H1 (cell line): ENCODE measurements around the gene EIF4EBP3. TPM values are rescaled to one million over a fixed set of nuclear protein-coding genes. Genes with fewer than 3 reads are reported as not detected.

ENCODE experiments used
- CTCF ChIA-PET: fragments of 300-600 bp; sonication (Branson Sonifier 250); formaldehyde crosslinking; loops from one replicate; lab custom pipeline; 2021; ENCODE audit not compliant: partially characterized antibody; lab: Charles Lee
- POLR2A ChIA-PET: fragments of 300-600 bp; sonication (Branson Sonifier 250); formaldehyde crosslinking; loops from one replicate; lab custom pipeline; 2021; ENCODE audit warnings: inconsistent platforms; ENCODE audit not compliant: partially characterized antibody; lab: Charles Lee
- DNase-seq, 2 experiments: peaks; one replicate each; pipeline versions ENCODE4 v3.0.0 to v3.0.0-alpha.2; 2010 to 2022; ENCODE audit warnings: low spot score in 2 of 2, low read depth in 1 of 2, mixed read lengths in 1 of 2
- FAIRE-seq: peaks from 2 replicates; lab custom pipeline; 2011; peaks lifted over from hg19 to GRCh38; lab: Jason Lieb, UNC
- H2AFZ ChIP-seq: 2 replicates; pipeline ENCODE4 v1.8.1; 2012; ENCODE audit warnings: low read length, inconsistent platforms
- H2AK5ac ChIP-seq: 2 replicates; pipeline ENCODE4 v1.6.1; 2013; ENCODE audit warnings: low read depth, low read length
- H2BK120ac ChIP-seq: replicated peaks from 2 replicates; pipeline ENCODE3; 2013; ENCODE audit warnings: low read depth, low read length, inconsistent platforms
- H2BK12ac ChIP-seq: 2 replicates; pipeline ENCODE4 v1.6.1; 2013; ENCODE audit warnings: low read depth, low read length
- H2BK15ac ChIP-seq: 2 replicates; pipeline ENCODE4 v1.6.1; 2013; ENCODE audit warnings: low read length
- H2BK20ac ChIP-seq: 2 replicates; pipeline ENCODE4 v1.6.1; 2013; ENCODE audit warnings: low read length
- H2BK5ac ChIP-seq: 2 replicates; pipeline ENCODE4 v1.6.1; 2013; ENCODE audit warnings: low read depth, low read length
- H3K14ac ChIP-seq: 2 replicates; pipeline ENCODE4 v1.6.1; 2013; ENCODE audit warnings: inconsistent platforms; ENCODE audit not compliant: insufficient read length
- H3K18ac ChIP-seq: 2 replicates; pipeline ENCODE4 v1.6.1; 2013; ENCODE audit warnings: low read length; ENCODE audit errors: extremely low read depth
- H3K23ac ChIP-seq: 2 replicates; pipeline ENCODE4 v1.6.1; 2013; ENCODE audit warnings: inconsistent platforms; ENCODE audit not compliant: insufficient read length
- H3K23me2 ChIP-seq: 2 replicates; pipeline ENCODE4 v1.6.1; 2013; ENCODE audit warnings: low read depth, low read length
- H3K27ac ChIP-seq: 2 replicates; pipeline ENCODE4 v1.6.1; 2011; ENCODE audit warnings: low read depth, low read length, inconsistent platforms
- H3K27me3 ChIP-seq, 4 experiments: replicated peaks in 1 of 4; 1 replicate in 1 of 4; 2 replicates in 3 of 4; pipeline versions ENCODE4 v1.6.1 to v1.8.1; 2011 to 2013; ENCODE audit warnings: low read length in 3 of 4, mild to moderate bottlenecking in 3 of 4, inconsistent platforms in 2 of 4, mixed read lengths in 2 of 4, moderate library complexity in 1 of 4; ENCODE audit not compliant: control insufficient read depth in 3 of 4, insufficient read depth in 3 of 4; ENCODE audit errors: extremely low read depth in 1 of 4
- H3K36me3 ChIP-seq, 4 experiments: 2 replicates each; pipeline versions ENCODE4 v1.6.1 to v1.8.1; 2011 to 2013; ENCODE audit warnings: mild to moderate bottlenecking in 4 of 4, low read length in 3 of 4, moderate library complexity in 2 of 4, control low read depth in 1 of 4, inconsistent platforms in 1 of 4; ENCODE audit not compliant: insufficient read depth in 4 of 4, control insufficient read depth in 2 of 4
- H3K4ac ChIP-seq: replicated peaks from 2 replicates; pipeline ENCODE3; 2013; ENCODE audit warnings: low read length, low read depth, mixed read lengths, inconsistent platforms; ENCODE audit not compliant: insufficient read length
- H3K4me1 ChIP-seq, 4 experiments: replicated peaks in 1 of 4; 1 replicate in 1 of 4; 2 replicates in 3 of 4; pipeline versions ENCODE4 v1.6.1 to v1.8.1; 2011 to 2013; ENCODE audit warnings: low read length in 3 of 4, inconsistent platforms in 2 of 4, mixed read lengths in 1 of 4; ENCODE audit not compliant: insufficient read depth in 4 of 4, control insufficient read depth in 3 of 4
- H3K4me2 ChIP-seq, 2 experiments: 2 replicates each; pipeline versions ENCODE4 v1.6.1 to v1.8.1; 2011 to 2013; ENCODE audit warnings: low read depth in 2 of 2, low read length in 2 of 2, control low read depth in 1 of 2, inconsistent platforms in 1 of 2, mild to moderate bottlenecking in 1 of 2; ENCODE audit not compliant: insufficient read depth in 1 of 2
- H3K4me3 ChIP-seq, 4 experiments: fragments of 200-600, 300-600 bp in 1 of 4; sonication (generic), shearing (Covaris generic), sonication (Bioruptor Twin) in 1 of 4; 2 replicates each; pipeline versions ENCODE4 v1.5.1 to v1.8.1; 2011 to 2016; ENCODE audit warnings: low read length in 4 of 4, low read depth in 3 of 4, control low read depth in 2 of 4, inconsistent platforms in 2 of 4, mild to moderate bottlenecking in 2 of 4, mixed read lengths in 1 of 4, moderate library complexity in 1 of 4; ENCODE audit not compliant: insufficient read depth in 2 of 4; ENCODE audit errors: extremely low read depth in 1 of 4
- H3K56ac ChIP-seq: replicated peaks from 2 replicates; pipeline ENCODE3; 2013; ENCODE audit warnings: low read depth, mild to moderate bottlenecking, mixed read lengths, low read length, inconsistent platforms; ENCODE audit not compliant: insufficient read length
- H3K79me1 ChIP-seq: 2 replicates; pipeline ENCODE4 v1.6.1; 2013; ENCODE audit warnings: low read depth, low read length, control low read depth
- H3K79me2 ChIP-seq, 2 experiments: 2 replicates each; pipeline versions ENCODE4 v1.6.1 to v1.8.1; 2012 to 2013; ENCODE audit warnings: low read length in 2 of 2, mild to moderate bottlenecking in 2 of 2, inconsistent platforms in 1 of 2; ENCODE audit not compliant: insufficient read depth in 2 of 2, control insufficient read depth in 1 of 2
- H3K9ac ChIP-seq, 4 experiments: replicated peaks in 1 of 4; 1 replicate in 1 of 4; 2 replicates in 3 of 4; pipeline versions ENCODE4 v1.6.1 to v1.8.1; 2011 to 2013; ENCODE audit warnings: low read depth in 3 of 4, low read length in 3 of 4, control low read depth in 2 of 4, mild to moderate bottlenecking in 2 of 4, moderate library complexity in 2 of 4, inconsistent platforms in 1 of 4; ENCODE audit errors: extremely low read depth in 1 of 4
- H3K9me3 ChIP-seq, 2 experiments: 2 replicates each; pipeline versions ENCODE4 v1.6.1 to v1.8.1; 2012 to 2013; ENCODE audit warnings: mild to moderate bottlenecking in 2 of 2, moderate library complexity in 2 of 2, control low read depth in 1 of 2, inconsistent platforms in 1 of 2, low read depth in 1 of 2, low read length in 1 of 2, mixed read lengths in 1 of 2; ENCODE audit not compliant: insufficient read depth in 2 of 2
- H4K20me1 ChIP-seq, 2 experiments: replicated peaks in 1 of 2; 2 replicates each; pipeline versions ENCODE3 to v1.8.1; 2011 to 2013; ENCODE audit warnings: inconsistent platforms in 2 of 2, low read length in 2 of 2, mild to moderate bottlenecking in 1 of 2; ENCODE audit not compliant: insufficient read depth in 2 of 2, control insufficient read depth in 1 of 2
- H4K5ac ChIP-seq: 2 replicates; pipeline ENCODE4 v1.6.1; 2013; ENCODE audit warnings: low read length, low read depth, mixed read lengths, inconsistent platforms; ENCODE audit not compliant: insufficient read length
- H4K8ac ChIP-seq: 2 replicates; pipeline ENCODE4 v1.8.0; 2013; ENCODE audit warnings: mild to moderate bottlenecking, moderate library complexity, low read length, inconsistent platforms; ENCODE audit not compliant: insufficient read depth; ENCODE audit errors: extremely low read depth
- H4K91ac ChIP-seq: replicated peaks from 2 replicates; pipeline ENCODE3; 2013; ENCODE audit warnings: low read length, mixed read lengths, inconsistent platforms; ENCODE audit not compliant: insufficient read length
- BACH1 ChIP-seq: IDR thresholded peaks from 2 replicates; pipeline ENCODE4 v1.6.1; 2012; ENCODE audit warnings: low read length, improper control_type of control experiment
- CHD2 ChIP-seq: IDR thresholded peaks from 2 replicates; pipeline ENCODE4 v1.6.1; 2012; ENCODE audit warnings: low read length, improper control_type of control experiment
- CTBP2 ChIP-seq: IDR thresholded peaks from 2 replicates; pipeline ENCODE4 v1.7.0; 2011; ENCODE audit warnings: borderline replicate concordance, mild to moderate bottlenecking, moderate library complexity, mixed read lengths, low read length; ENCODE audit not compliant: insufficient read depth, insufficient read length
- CTCF ChIP-seq, 3 experiments: IDR thresholded peaks; 1 replicate in 2 of 3; 2 replicates in 1 of 3; pipeline versions ENCODE4 v1.5.1 to v1.6.1; 2011; ENCODE audit warnings: low read length in 3 of 3, mild to moderate bottlenecking in 3 of 3, inconsistent platforms in 2 of 3, low read depth in 1 of 3, moderate library complexity in 1 of 3; ENCODE audit not compliant: insufficient read depth in 1 of 3; ENCODE audit errors: control extremely low read depth in 1 of 3
- FOSL1 ChIP-seq: IDR thresholded peaks from 2 replicates; pipeline ENCODE4 v1.6.1; 2011; ENCODE audit warnings: mild to moderate bottlenecking, low read depth, low read length, moderate library complexity; ENCODE audit not compliant: insufficient read depth
- KDM5A ChIP-seq: fragments of 200-600 bp; IDR thresholded peaks from 2 replicates; pipeline ENCODE4 v1.7.1; 2012; ENCODE audit warnings: mild to moderate bottlenecking, low read length, inconsistent platforms, mixed read lengths
- PHF8 ChIP-seq: fragments of 200-600 bp; sonication (generic); conservative IDR thresholded peaks from 2 replicates; pipeline ENCODE4 v1.7.1; 2012; ENCODE audit warnings: low read depth, mild to moderate bottlenecking, inconsistent platforms, low read length, moderate library complexity
- TCF12 ChIP-seq: IDR thresholded peaks from 2 replicates; pipeline ENCODE4 v1.6.1; 2011; ENCODE audit warnings: low read depth, mild to moderate bottlenecking, low read length
- YY1 ChIP-seq: IDR thresholded peaks from 2 replicates; pipeline ENCODE4 v1.6.1; 2011; ENCODE audit warnings: low read depth, mild to moderate bottlenecking, low read length
- WGBS, 2 experiments: shearing (Covaris generic) in 1 of 2; methylation state at CpG; one replicate each; pipeline versions ENCODE4 v1.1.6 to v1.1.7; 2013 to 2015; ENCODE audit warnings: low lambda C conversion rate in 2 of 2, mixed read lengths in 2 of 2, inconsistent platforms in 1 of 2, low coverage in 1 of 2, missing lambda C conversion rate in 1 of 2; ENCODE audit not compliant: insufficient replicate concordance in 2 of 2, insufficient coverage in 1 of 2, insufficient read length in 1 of 2; ENCODE audit errors: extremely low coverage in 1 of 2, missing lambda C conversion rate in 1 of 2; 5-methylcytosine and 5-hydroxymethylcytosine counted together
- polyA plus RNA-seq, 7 experiments: library from polyadenylated mRNA; depleted of rRNA in 3 of 7; stranded (reverse) in 5 of 7; unstranded in 2 of 7; fragments of >200 nt in 5 of 7; fragments of 200-250 nt in 2 of 7; gene quantifications; 1 replicate in 5 of 7; 2 replicates in 1 of 7; 4 replicates in 1 of 7; pipeline versions ENCODE4 v1.2.1 to v1.2.3, GENCODE V29; 2011 to 2013; ENCODE audit warnings: missing spikeins in 2 of 7, mixed read lengths in 2 of 7
- total RNA-seq: library from RNA; stranded (reverse); fragmentation: NEBNext Ultra II Directional; extraction: Animal tissue kit (Norgen Biotek cat#: 25700); gene quantifications from 2 replicates; pipeline ENCODE4 v1.2.1, GENCODE V29; 2021

The EIF4EBP3 gene
- total and polyA plus RNA-seq, 2 of the 8 experiments (the other 6 are each of a cell fraction or from before 2014, with no cell fraction given) = 11.1 to 11.7 TPM

- FAIRE-seq = no peak
- Histone ChIP-seq H4K8ac (no peak overlapping the region), H3K36me3 (peaks cover 0 to 6% (median 6%) of the 10 kb centered on the region in 4 experiments; a peak in 3 of 8 replicates), H3K27me3 (no peaks in the 10 kb centered on the region; a peak in 1 of 7 replicates), H3K4me3 (no peak overlapping the region), H3K18ac (no peak overlapping the region), H2AFZ (no peak overlapping the region), H3K4me1 (peaks cover 4 to 15% (median 5%) of the 10 kb centered on the region in 4 experiments; a peak in 6 of 7 replicates), H2BK12ac (no peak overlapping the region), H4K5ac (no peak overlapping the region), H3K9me3 (no peaks in the 10 kb centered on the region), H3K23me2 (peaks cover 18% of the 10 kb centered on the region), H2BK120ac (no peak overlapping the region), H3K79me2 (peaks cover 3 to 11% of the 10 kb centered on the region in 2 experiments; a peak in 3 of 4 replicates), H3K79me1 (peaks cover 7% of the 10 kb centered on the region; the same call in 1 of the 2 replicates), H2BK15ac (no peak overlapping the region), H3K14ac (no peak overlapping the region), H3K4me2 (no peak overlapping the region), H3K56ac (no peak overlapping the region), H2BK5ac (no peak overlapping the region), H3K23ac (no peak overlapping the region), H2AK5ac (no peak overlapping the region), H4K91ac (no peak overlapping the region), H2BK20ac (no peak overlapping the region), H3K4ac (no peak overlapping the region), H3K9ac (no peak overlapping the region), H4K20me1 (no peaks in the 10 kb centered on the region), H3K27ac (no peak overlapping the region)
- DNase-seq = no peak
- ChIA-PET POLR2A (interaction anchor here (1.6 to 10.8 kb wide), 3 partner anchors 15 to 130 kb away, joined by 4 to 191 read pairs (median 5); partner anchors contain the start of gene EIF4EBP3), CTCF (interaction anchor here (0.9 to 3.7 kb wide), 4 partner anchors 11 to 77 kb away, joined by 3 to 16 read pairs (median 4); partner anchors contain the start of gene EIF4EBP3)
- WGBS, 2 experiments = 91% methylated on average over 10 of the region's 10 CpGs; no CpG with 5 or more reads in 1 of the 2 experiments
- TF ChIP-seq CTBP2 (no peak), PHF8 (no peak), KDM5A (no peak), YY1 (no peak), CHD2 (no peak), FOSL1 (no peak), BACH1 (no peak), TCF12 (no peak), CTCF (IDR thresholded peaks at IDR 0.05; ENCODE audit: control extremely low read depth in 1 of 3, insufficient read depth in 1 of 3, low read depth in 1 of 3, low read length in 3 of 3) (no peak)
Measured at GRCh38 chr5:140561753-140562523, 14.5 kb downstream of the EIF4EBP3 start.
